SK-N-SH (cell line): ENCODE measurements around the gene REPS2. TPM values are rescaled to one million over a fixed set of nuclear protein-coding genes. Genes with fewer than 3 reads are reported as not detected.

ENCODE experiments used
- CTCF ChIA-PET: fragments of 300-600, 350-600 bp; formaldehyde crosslinking; extraction: SDS; loops from one replicate; lab custom pipeline; 2021; lab: Yijun Ruan, JAX
- POLR2A ChIA-PET: fragments of 350-600 bp; sonication (Branson Sonifier 250); formaldehyde crosslinking; extraction: SDS; loops from one replicate; lab custom pipeline; 2020; ENCODE audit warnings: antibody characterized with exemption, inconsistent platforms; lab: Yijun Ruan, JAX
- DNase-seq: peaks from one replicate; pipeline ENCODE4 v3.0.0; 2012
- H2AFZ ChIP-seq: fragments of 200-600 bp; sonication (generic); 2 replicates; pipeline ENCODE4 v1.8.1; 2016; ENCODE audit warnings: antibody characterized with exemption, mild to moderate bottlenecking, low read depth
- H3F3A ChIP-seq: fragments of 200-600 bp; sonication (generic); replicated peaks from 2 replicates; pipeline ENCODE3; 2016; ENCODE audit warnings: antibody characterized with exemption, mild to moderate bottlenecking; ENCODE audit not compliant: insufficient read depth
- H3K27ac ChIP-seq, 2 experiments: fragments of 200-500 bp in 1 of 2; fragments of 200-600 bp in 1 of 2; sonication (Bioruptor generic) in 1 of 2; sonication (generic), shearing (Covaris generic) in 1 of 2; 2 replicates each; pipeline versions ENCODE4 v1.5.1 to v1.6.1; 2014 to 2016; ENCODE audit warnings: low read depth in 2 of 2, inconsistent platforms in 1 of 2, low read length in 1 of 2, mild to moderate bottlenecking in 1 of 2, mixed read lengths in 1 of 2
- H3K27me3 ChIP-seq: fragments of 200-600 bp; sonication (generic), shearing (Covaris generic); 2 replicates; pipeline ENCODE4 v1.6.1; 2016; ENCODE audit warnings: mixed run types; ENCODE audit not compliant: insufficient read depth
- H3K36me3 ChIP-seq, 2 experiments: fragments of 200-500 bp in 1 of 2; fragments of 200-600 bp in 1 of 2; sonication (Bioruptor generic) in 1 of 2; sonication (generic) in 1 of 2; replicated peaks in 1 of 2; 2 replicates each; pipeline versions ENCODE3 to v1.5.1; 2014 to 2016; ENCODE audit warnings: low read length in 1 of 2, mild to moderate bottlenecking in 1 of 2; ENCODE audit not compliant: insufficient read depth in 2 of 2, control insufficient read depth in 1 of 2
- H3K4me1 ChIP-seq, 2 experiments: fragments of 200-500 bp in 1 of 2; fragments of 200-600 bp in 1 of 2; sonication (Bioruptor generic) in 1 of 2; sonication (generic), shearing (Covaris generic) in 1 of 2; 2 replicates each; pipeline versions ENCODE4 v1.5.1 to v1.6.1; 2014 to 2016; ENCODE audit warnings: low read depth in 1 of 2, low read length in 1 of 2, mixed run types in 1 of 2; ENCODE audit not compliant: insufficient read depth in 2 of 2, control insufficient read depth in 1 of 2
- H3K4me2 ChIP-seq: fragments of 200-600 bp; sonication (generic), shearing (Covaris generic); 2 replicates; pipeline ENCODE4 v1.6.1; 2017; ENCODE audit warnings: mixed run types
- H3K4me3 ChIP-seq, 2 experiments: fragments of 200-500 bp in 1 of 2; fragments of 200-600 bp in 1 of 2; sonication (Bioruptor generic) in 1 of 2; sonication (generic), shearing (Covaris generic) in 1 of 2; 2 replicates each; pipeline versions ENCODE4 v1.5.1 to v1.8.1; 2014 to 2016; ENCODE audit warnings: low read depth in 2 of 2, inconsistent platforms in 1 of 2, low read length in 1 of 2, mild to moderate bottlenecking in 1 of 2, mixed read lengths in 1 of 2, moderate library complexity in 1 of 2
- H3K79me2 ChIP-seq: fragments of 200-600 bp; sonication (generic); 2 replicates; pipeline ENCODE4 v1.8.1; 2017; ENCODE audit warnings: mild to moderate bottlenecking; ENCODE audit not compliant: insufficient read depth
- H3K9ac ChIP-seq: fragments of 200-600 bp; sonication (generic); 2 replicates; pipeline ENCODE4 v1.6.1; 2017; ENCODE audit warnings: mixed run types
- H3K9me2 ChIP-seq: fragments of 200-600 bp; sonication (generic); 2 replicates; pipeline ENCODE4 v1.6.1; 2017; ENCODE audit warnings: mixed run types
- H3K9me3 ChIP-seq: fragments of 200-600 bp; sonication (generic); 2 replicates; pipeline ENCODE4 v1.6.1; 2017; ENCODE audit warnings: mixed run types, mild to moderate bottlenecking, moderate library complexity
- H4K20me1 ChIP-seq: fragments of 200-600 bp; sonication (generic); 2 replicates; pipeline ENCODE4 v1.6.1; 2017; ENCODE audit warnings: mild to moderate bottlenecking, mixed run types; ENCODE audit not compliant: insufficient read depth
- FOSL2 ChIP-seq: IDR thresholded peaks from 2 replicates; pipeline ENCODE4 v1.4.0; 2012; ENCODE audit warnings: low read depth, mild to moderate bottlenecking, moderate library complexity, borderline replicate concordance
- GABPA ChIP-seq: IDR thresholded peaks from 2 replicates; pipeline ENCODE4 v1.4.0; 2012; ENCODE audit warnings: low read depth, mild to moderate bottlenecking
- GATA2 ChIP-seq: sonication (generic); formaldehyde crosslinking; IDR thresholded peaks from 2 replicates; pipeline ENCODE4 v1.5.0; 2020; ENCODE audit warnings: mild to moderate bottlenecking, missing genetic modification reagents
- MEF2A ChIP-seq: IDR thresholded peaks from 2 replicates; pipeline ENCODE4 v1.4.0; 2012; ENCODE audit warnings: low read depth, borderline replicate concordance
- RXRA ChIP-seq: IDR thresholded peaks from 2 replicates; pipeline ENCODE4 v1.4.0; 2012; ENCODE audit warnings: low read depth, mild to moderate bottlenecking, borderline replicate concordance
- SMC3 ChIP-seq: IDR thresholded peaks from 2 replicates; pipeline ENCODE4 v1.6.1; 2012; ENCODE audit warnings: low read depth, low read length, improper control_type of control experiment
- WGBS: methylation state at CpG from one replicate; pipeline ENCODE4 v1.1.6; 2017; ENCODE audit warnings: low lambda C conversion rate; 5-methylcytosine and 5-hydroxymethylcytosine counted together
- polyA plus RNA-seq, 3 experiments: library from polyadenylated mRNA; depleted of rRNA; stranded (reverse); fragments of >200 nt; gene quantifications; 2 replicates each; pipeline ENCODE4 v1.2.3, GENCODE V29; 2012
- TF ChIP-seq, protein P1 (sequence below): fragments of 150-350 bp; IDR thresholded peaks from 2 replicates; pipeline ENCODE4 v1.6.1; 2016; ENCODE audit warnings: mild to moderate bottlenecking, low read depth, low read length
- TF ChIP-seq, protein P2 (sequence below): IDR thresholded peaks from 2 replicates; pipeline ENCODE4; 2012
- TF ChIP-seq, protein P3 (sequence below): IDR thresholded peaks from 2 replicates; pipeline ENCODE4 v1.4.0; 2012; ENCODE audit warnings: low read depth, borderline replicate concordance

REPS2 gene
- polyA plus RNA-seq, 1 of the 3 experiments (the other 2 are of a cell fraction) = 0.62 TPM

DNA sequence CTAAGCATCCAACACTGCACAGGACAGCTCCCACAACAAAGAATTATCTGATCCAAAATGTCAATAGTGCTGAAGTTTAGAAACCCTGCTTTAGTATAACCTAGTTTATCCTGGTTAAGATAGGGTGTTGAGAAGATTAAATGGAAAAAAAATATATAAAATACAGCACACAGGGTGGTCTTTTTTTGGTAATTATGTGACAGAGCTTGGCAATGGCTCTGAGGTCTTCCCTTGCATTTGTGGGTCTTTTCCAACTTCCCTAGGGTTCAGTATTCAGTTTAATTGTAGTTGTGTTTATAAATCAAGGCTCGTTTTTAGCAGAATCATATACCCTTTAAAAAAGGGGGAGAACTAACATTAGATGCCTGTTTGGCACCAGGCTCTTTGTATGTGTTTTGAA lies 36.6 kb downstream of the REPS2 start:
- H3K4me3 ChIP-seq = no peak overlapping the region
- no peak for DNase-seq
- H3K9ac ChIP-seq = no peak overlapping the region
- no peaks in the 10 kb centered on the region for H3F3A ChIP-seq
- H3K4me1 ChIP-seq = no peaks in the 10 kb centered on the region
- TF ChIP-seq, protein P1, sequence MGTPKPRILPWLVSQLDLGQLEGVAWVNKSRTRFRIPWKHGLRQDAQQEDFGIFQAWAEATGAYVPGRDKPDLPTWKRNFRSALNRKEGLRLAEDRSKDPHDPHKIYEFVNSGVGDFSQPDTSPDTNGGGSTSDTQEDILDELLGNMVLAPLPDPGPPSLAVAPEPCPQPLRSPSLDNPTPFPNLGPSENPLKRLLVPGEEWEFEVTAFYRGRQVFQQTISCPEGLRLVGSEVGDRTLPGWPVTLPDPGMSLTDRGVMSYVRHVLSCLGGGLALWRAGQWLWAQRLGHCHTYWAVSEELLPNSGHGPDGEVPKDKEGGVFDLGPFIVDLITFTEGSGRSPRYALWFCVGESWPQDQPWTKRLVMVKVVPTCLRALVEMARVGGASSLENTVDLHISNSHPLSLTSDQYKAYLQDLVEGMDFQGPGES = no peak
- no peak for TF ChIP-seq FOSL2
- TF ChIP-seq SMC3 = no peak
- TF ChIP-seq, protein P2, sequence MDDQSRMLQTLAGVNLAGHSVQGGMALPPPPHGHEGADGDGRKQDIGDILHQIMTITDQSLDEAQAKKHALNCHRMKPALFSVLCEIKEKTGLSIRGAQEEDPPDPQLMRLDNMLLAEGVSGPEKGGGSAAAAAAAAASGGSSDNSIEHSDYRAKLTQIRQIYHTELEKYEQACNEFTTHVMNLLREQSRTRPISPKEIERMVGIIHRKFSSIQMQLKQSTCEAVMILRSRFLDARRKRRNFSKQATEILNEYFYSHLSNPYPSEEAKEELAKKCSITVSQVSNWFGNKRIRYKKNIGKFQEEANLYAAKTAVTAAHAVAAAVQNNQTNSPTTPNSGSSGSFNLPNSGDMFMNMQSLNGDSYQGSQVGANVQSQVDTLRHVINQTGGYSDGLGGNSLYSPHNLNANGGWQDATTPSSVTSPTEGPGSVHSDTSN = no peak
- no peak for TF ChIP-seq MEF2A
- TF ChIP-seq GATA2 (CRISPR knock-in tag) = no peak
- TF ChIP-seq GABPA = no peak
- TF ChIP-seq, protein P3, sequence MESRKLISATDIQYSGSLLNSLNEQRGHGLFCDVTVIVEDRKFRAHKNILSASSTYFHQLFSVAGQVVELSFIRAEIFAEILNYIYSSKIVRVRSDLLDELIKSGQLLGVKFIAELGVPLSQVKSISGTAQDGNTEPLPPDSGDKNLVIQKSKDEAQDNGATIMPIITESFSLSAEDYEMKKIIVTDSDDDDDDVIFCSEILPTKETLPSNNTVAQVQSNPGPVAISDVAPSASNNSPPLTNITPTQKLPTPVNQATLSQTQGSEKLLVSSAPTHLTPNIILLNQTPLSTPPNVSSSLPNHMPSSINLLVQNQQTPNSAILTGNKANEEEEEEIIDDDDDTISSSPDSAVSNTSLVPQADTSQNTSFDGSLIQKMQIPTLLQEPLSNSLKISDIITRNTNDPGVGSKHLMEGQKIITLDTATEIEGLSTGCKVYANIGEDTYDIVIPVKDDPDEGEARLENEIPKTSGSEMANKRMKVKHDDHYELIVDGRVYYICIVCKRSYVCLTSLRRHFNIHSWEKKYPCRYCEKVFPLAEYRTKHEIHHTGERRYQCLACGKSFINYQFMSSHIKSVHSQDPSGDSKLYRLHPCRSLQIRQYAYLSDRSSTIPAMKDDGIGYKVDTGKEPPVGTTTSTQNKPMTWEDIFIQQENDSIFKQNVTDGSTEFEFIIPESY = no peak
- TF ChIP-seq, all 33 proteins: peak for 0
- Histone ChIP-seq H3K9me3 (0 out of 2 replicates have a peak, but pooled peaks cover 5% of the 10 kb centered on the region), H3K27ac (no peak overlapping the region), H3K9me2 (no peaks in the 10 kb centered on the region), H4K20me1 (no peaks in the 10 kb centered on the region), H2AFZ (no peak overlapping the region), H3K36me3 (no peaks in the 10 kb centered on the region), H3K4me2 (no peak overlapping the region), H3K27me3 (no peaks in the 10 kb centered on the region), H3K79me2 (no peaks in the 10 kb centered on the region)
- CTCF ChIA-PET = interaction anchor here (1.2 kb wide), 1 partner anchor 15 kb away, joined by 3 read pairs; no protein-coding TSS in a partner anchor
- 13% methylated on average over 1 of the region's 1 CpG for WGBS
- POLR2A ChIA-PET = no interaction called here

DNA sequence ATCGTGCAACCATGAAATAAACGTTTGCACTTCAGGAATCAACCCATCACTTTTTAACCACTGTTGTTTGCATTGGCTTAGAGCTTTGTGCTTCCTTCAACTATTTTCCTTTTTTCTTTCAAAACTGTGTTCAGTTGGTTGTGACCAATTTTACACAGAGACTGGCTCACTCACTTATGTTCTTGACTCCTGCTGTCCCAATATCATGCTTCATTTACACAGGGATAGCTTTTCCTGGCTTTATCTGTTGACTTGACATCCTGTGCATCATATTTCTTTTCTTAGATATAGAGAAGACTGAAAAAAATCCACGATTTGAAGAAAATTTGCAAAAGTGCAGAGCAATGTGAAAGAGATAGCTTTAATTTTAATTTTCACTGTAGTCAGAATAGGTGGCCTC lies 38.8 kb downstream of the REPS2 start:
- Histone ChIP-seq H3K4me2 (no peak overlapping the region), H2AFZ (no peak overlapping the region), H3K9ac (no peak overlapping the region), H3F3A (no peaks in the 10 kb centered on the region), H3K27ac (no peak overlapping the region), H3K4me3 (no peak overlapping the region), H3K36me3 (no peaks in the 10 kb centered on the region), H3K4me1 (no peaks in the 10 kb centered on the region), H3K79me2 (no peaks in the 10 kb centered on the region), H3K9me2 (no peaks in the 10 kb centered on the region), H3K27me3 (no peaks in the 10 kb centered on the region)
- 27% methylated on average over 3 of the region's 3 CpGs for WGBS
- TF ChIP-seq RXRA = no peak
- TF ChIP-seq, all 33 proteins: peak for 0
- DNase-seq = no peak
- Histone ChIP-seq H3K9me3 (0 out of 2 replicates have a peak, but pooled peaks cover 5% of the 10 kb centered on the region), H4K20me1 (no peaks in the 10 kb centered on the region)
- CTCF ChIA-PET = no interaction called here
- POLR2A ChIA-PET = no interaction called here
